ENCODE data around the gene KTI12.

DNA sequence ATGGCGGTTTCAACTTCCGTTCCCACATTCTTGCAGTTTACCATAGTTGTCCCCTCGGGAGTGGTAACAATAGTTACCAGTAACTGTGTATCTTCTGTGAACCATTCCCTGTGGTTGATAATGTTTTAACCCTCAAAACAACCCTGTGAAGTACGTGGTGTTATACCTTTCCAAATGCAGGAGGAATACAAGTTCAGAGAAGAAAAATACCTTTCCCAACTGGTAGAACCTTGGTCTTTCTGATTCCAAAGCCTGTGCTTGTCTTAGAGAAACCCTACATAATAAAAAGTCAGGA, 23.3 kb upstream of the KTI12 start:
- TF ChIP-seq, protein P1, sequence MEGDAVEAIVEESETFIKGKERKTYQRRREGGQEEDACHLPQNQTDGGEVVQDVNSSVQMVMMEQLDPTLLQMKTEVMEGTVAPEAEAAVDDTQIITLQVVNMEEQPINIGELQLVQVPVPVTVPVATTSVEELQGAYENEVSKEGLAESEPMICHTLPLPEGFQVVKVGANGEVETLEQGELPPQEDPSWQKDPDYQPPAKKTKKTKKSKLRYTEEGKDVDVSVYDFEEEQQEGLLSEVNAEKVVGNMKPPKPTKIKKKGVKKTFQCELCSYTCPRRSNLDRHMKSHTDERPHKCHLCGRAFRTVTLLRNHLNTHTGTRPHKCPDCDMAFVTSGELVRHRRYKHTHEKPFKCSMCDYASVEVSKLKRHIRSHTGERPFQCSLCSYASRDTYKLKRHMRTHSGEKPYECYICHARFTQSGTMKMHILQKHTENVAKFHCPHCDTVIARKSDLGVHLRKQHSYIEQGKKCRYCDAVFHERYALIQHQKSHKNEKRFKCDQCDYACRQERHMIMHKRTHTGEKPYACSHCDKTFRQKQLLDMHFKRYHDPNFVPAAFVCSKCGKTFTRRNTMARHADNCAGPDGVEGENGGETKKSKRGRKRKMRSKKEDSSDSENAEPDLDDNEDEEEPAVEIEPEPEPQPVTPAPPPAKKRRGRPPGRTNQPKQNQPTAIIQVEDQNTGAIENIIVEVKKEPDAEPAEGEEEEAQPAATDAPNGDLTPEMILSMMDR (IDR thresholded peaks at IDR 0.05), result no peak
- TF ChIP-seq POLR2A (IDR thresholded peaks at IDR 0.05), result no peak

All from ovary (tissue), 3 donors.